HepG2 (cell line): ENCODE results near the gene ZNF804B. TPM values are rescaled to one million over a fixed set of nuclear protein-coding genes. Genes with fewer than 3 reads are reported as not detected.

ENCODE experiments used
- ATAC-seq: fragments of 200-7000 bp; cut with Tn5 transposase; 3 replicates; pipeline ENCODE4 v1.9.1; 2020; ENCODE audit warnings: mild to moderate bottlenecking, moderate library complexity
- BruUV-seq: library from RNA; stranded (reverse); fragments of 400-500 nt; replicated peaks from 2 replicates; lab custom pipeline; 2021; lab: Mats Ljungman, UMichigan
- CTCF ChIA-PET: fragments of 300-600 bp; formaldehyde crosslinking; extraction: SDS; loops from one replicate; lab custom pipeline; 2021; ENCODE audit warnings: low total read pairs, inconsistent platforms, low intra/inter-chr PET ratio; lab: Yijun Ruan, JAX
- POLR2A ChIA-PET: fragments of 350-600 bp; sonication (Branson Sonifier 250); formaldehyde crosslinking; loops from one replicate; lab custom pipeline; 2020; ENCODE audit warnings: antibody characterized with exemption, inconsistent platforms; lab: Yijun Ruan, JAX
- DNase-seq: peaks from one replicate; pipeline ENCODE4 v3.0.0-alpha.2; 2015; ENCODE audit warnings: low spot score
- FAIRE-seq: peaks from 3 replicates; lab custom pipeline; 2011; peaks lifted over from hg19 to GRCh38; lab: Jason Lieb, UNC
- H2AFZ ChIP-seq: one replicate; pipeline ENCODE4 v1.6.1; 2011; ENCODE audit warnings: low read length, inconsistent platforms
- H3K27ac ChIP-seq: fragments of 300-600 bp; 3 replicates; pipeline ENCODE4 v1.8.0; 2011; ENCODE audit warnings: mixed run types, mild to moderate bottlenecking, mixed read lengths, low read length, inconsistent platforms; ENCODE audit not compliant: insufficient read depth; ENCODE audit errors: extremely low read length
- H3K27me3 ChIP-seq, 2 experiments: fragments of 200-600 bp in 1 of 2; 2 replicates in 1 of 2; 3 replicates in 1 of 2; pipeline versions ENCODE4 v1.6.0 to v1.8.0; 2011; ENCODE audit warnings: low read length in 2 of 2, mild to moderate bottlenecking in 2 of 2, moderate library complexity in 2 of 2, inconsistent platforms in 1 of 2; ENCODE audit not compliant: insufficient read depth in 2 of 2, control insufficient read depth in 1 of 2
- H3K36me3 ChIP-seq, 2 experiments: fragments of 200-600 bp in 1 of 2; replicated peaks in 1 of 2; 2 replicates in 1 of 2; 3 replicates in 1 of 2; pipeline versions ENCODE4 v1.5.1 to v1.8.0; 2011; ENCODE audit warnings: low read length in 2 of 2, inconsistent platforms in 1 of 2; ENCODE audit not compliant: insufficient read depth in 2 of 2, control insufficient read depth in 1 of 2
- H3K4me1 ChIP-seq: 2 replicates; pipeline ENCODE4 v1.5.1; 2012; ENCODE audit warnings: low read length, inconsistent platforms; ENCODE audit not compliant: insufficient read depth
- H3K4me2 ChIP-seq: 2 replicates; pipeline ENCODE4 v1.6.0; 2011; ENCODE audit warnings: low read depth, low read length, inconsistent platforms
- H3K4me3 ChIP-seq, 3 experiments: fragments of 200-600 bp in 1 of 3; sonication (generic), shearing (Covaris generic) in 1 of 3; replicated peaks in 1 of 3; 2 replicates each; pipeline ENCODE4 v1.5.1; 2011 to 2016; ENCODE audit warnings: low read length in 3 of 3, inconsistent platforms in 2 of 3, low read depth in 2 of 3, mild to moderate bottlenecking in 2 of 3, control low read depth in 1 of 3, mixed read lengths in 1 of 3; ENCODE audit not compliant: insufficient read depth in 1 of 3
- H3K79me2 ChIP-seq: one replicate; pipeline ENCODE4 v1.6.1; 2011; ENCODE audit warnings: low read length, inconsistent platforms; ENCODE audit not compliant: insufficient read depth
- H3K9ac ChIP-seq: 2 replicates; pipeline ENCODE4 v1.6.0; 2011; ENCODE audit warnings: mild to moderate bottlenecking, low read depth, low read length, inconsistent platforms; ENCODE audit not compliant: insufficient read depth
- H3K9me3 ChIP-seq: 2 replicates; pipeline ENCODE4 v1.5.1; 2012; ENCODE audit warnings: mild to moderate bottlenecking, low read length
- H4K20me1 ChIP-seq: 2 replicates; pipeline ENCODE4 v1.6.0; 2011; ENCODE audit warnings: inconsistent platforms, mild to moderate bottlenecking, low read length, moderate library complexity; ENCODE audit not compliant: insufficient read depth
- ARID2 ChIP-seq: sonication (generic); formaldehyde crosslinking; IDR thresholded peaks from 2 replicates; pipeline ENCODE4 v1.8.1; 2022; ENCODE audit warnings: mild to moderate bottlenecking, missing genetic modification reagents, borderline replicate concordance
- KAT8 ChIP-seq: IDR thresholded peaks from 2 replicates; pipeline ENCODE4 v1.6.1; 2016; ENCODE audit warnings: missing genetic modification reagents, missing compliant biosample characterization
- ONECUT2 ChIP-seq: sonication (generic); formaldehyde crosslinking; IDR thresholded peaks from 2 replicates; pipeline ENCODE4 v1.4.0; 2020; ENCODE audit warnings: missing genetic modification reagents
- SMAD1 ChIP-seq: sonication (generic); formaldehyde crosslinking; IDR thresholded peaks from 2 replicates; pipeline ENCODE4 v1.4.0; 2020; ENCODE audit warnings: missing genetic modification reagents, low read depth, mild to moderate bottlenecking, borderline replicate concordance
- WGBS: methylation state at CpG from one replicate; pipeline ENCODE4 v1.1.6; 2017; ENCODE audit warnings: low lambda C conversion rate; 5-methylcytosine and 5-hydroxymethylcytosine counted together
- in situ Hi-C: cut with HindIII; loops from 2 replicates; pipeline ENCODE4 v1.10.0; 2017; ENCODE audit warnings: low pct_unique_long_range_greater_than_20kb; ENCODE audit not compliant: extremely low pct_ligation_motif_present
- intact Hi-C: fragments of 100-400 bp; cut with micrococcal nuclease; formaldehyde crosslinking; loops from one replicate; pipeline ENCODE4 v1.10.0; 2022; ENCODE audit not compliant: unreplicated experiment
- polyA plus RNA-seq, 8 experiments: library from polyadenylated mRNA; depleted of rRNA in 3 of 8; stranded (reverse) in 7 of 8; unstranded in 1 of 8; fragments of >200 nt; fragmentation: Illumina TruSeq in 4 of 8; extraction: Trizol in 4 of 8; gene quantifications; 2 replicates each; pipeline versions ENCODE4 v1.2.1 to v1.2.3, GENCODE V29; 2011 to 2016; ENCODE audit warnings: low read depth in 4 of 8, missing spikeins in 1 of 8, mixed read lengths in 1 of 8; ENCODE audit not compliant: insufficient read depth in 1 of 8
- total RNA-seq, 5 experiments: library from RNA; depleted of rRNA; stranded (reverse); fragments of >200 nt; fragmentation: Illumina TruSeq; extraction: Trizol; gene quantifications; 2 replicates each; pipeline ENCODE4 v1.2.3, GENCODE V29; 2016; ENCODE audit warnings: low read depth in 1 of 5
- TF ChIP-seq, protein P1 (sequence below): sonication (generic); formaldehyde crosslinking; IDR thresholded peaks from 2 replicates; pipeline ENCODE4 v1.5.0; 2020; ENCODE audit warnings: mild to moderate bottlenecking, low read depth, missing genetic modification reagents, borderline replicate concordance
- TF ChIP-seq, protein P2 (sequence below): sonication (generic); formaldehyde crosslinking; IDR thresholded peaks from 2 replicates; pipeline ENCODE4 v1.5.1; 2020; ENCODE audit warnings: mild to moderate bottlenecking, moderate library complexity, missing genetic modification reagents
- TF ChIP-seq, protein P3 (sequence below): sonication (generic); formaldehyde crosslinking; conservative IDR thresholded peaks from 2 replicates; pipeline ENCODE4 v1.5.0; 2020; ENCODE audit warnings: missing genetic modification reagents

The ZNF804B gene
- total and polyA plus RNA-seq, 2 of the 13 experiments (the other 11 are each of a cell fraction or from before 2014, with no cell fraction given), result not detected

DNA sequence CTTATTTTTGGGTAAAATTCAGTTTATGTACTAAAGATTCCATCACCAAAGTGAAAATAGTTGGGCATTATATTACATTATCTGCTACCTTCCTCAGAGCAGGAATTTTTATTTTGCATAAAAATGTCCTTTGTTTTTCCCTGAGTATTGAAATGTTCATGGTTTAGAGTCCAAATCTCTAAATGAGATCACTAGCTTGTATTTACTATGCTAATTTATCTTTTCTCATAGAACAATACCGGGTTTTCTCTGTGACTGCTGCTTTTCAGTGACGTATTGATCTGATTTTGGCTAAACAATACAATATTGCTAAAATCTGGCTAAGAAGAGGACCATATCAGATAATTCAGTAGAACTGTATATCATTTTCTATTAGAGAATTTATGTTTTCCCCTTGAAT is 125.6 kb downstream of the ZNF804B start:
- Histone ChIP-seq H3K27me3 (no peaks in the 10 kb centered on the region), H3K79me2 (no peaks in the 10 kb centered on the region), H3K27ac (no peak overlapping the region), H3K4me3 (no peak overlapping the region), H4K20me1 (0 out of 2 replicates have a peak, but pooled peaks cover 3% of the 10 kb centered on the region), H3K9ac (no peak overlapping the region), H3K4me1 (no peaks in the 10 kb centered on the region), H3K4me2 (no peak overlapping the region), H3K36me3 (no peaks in the 10 kb centered on the region), H3K9me3 (no peaks in the 10 kb centered on the region), H2AFZ (no peak overlapping the region)
- POLR2A ChIA-PET, result no interaction called here
- in situ Hi-C loops (no loop called here), intact Hi-C loops (no loop called here)
- ATAC-seq (no peak), FAIRE-seq (no peak), DNase-seq (no peak)
- CTCF ChIA-PET, result no interaction called here
- TF ChIP-seq, protein P1, sequence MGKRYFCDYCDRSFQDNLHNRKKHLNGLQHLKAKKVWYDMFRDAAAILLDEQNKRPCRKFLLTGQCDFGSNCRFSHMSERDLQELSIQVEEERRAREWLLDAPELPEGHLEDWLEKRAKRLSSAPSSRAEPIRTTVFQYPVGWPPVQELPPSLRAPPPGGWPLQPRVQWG, result no peak
- TF ChIP-seq KAT8 (CRISPR knock-in tag) (no peak), ARID2 (CRISPR knock-in tag) (no peak), SMAD1 (CRISPR knock-in tag) (no peak), ONECUT2 (CRISPR knock-in tag) (no peak)
- TF ChIP-seq, protein P2, sequence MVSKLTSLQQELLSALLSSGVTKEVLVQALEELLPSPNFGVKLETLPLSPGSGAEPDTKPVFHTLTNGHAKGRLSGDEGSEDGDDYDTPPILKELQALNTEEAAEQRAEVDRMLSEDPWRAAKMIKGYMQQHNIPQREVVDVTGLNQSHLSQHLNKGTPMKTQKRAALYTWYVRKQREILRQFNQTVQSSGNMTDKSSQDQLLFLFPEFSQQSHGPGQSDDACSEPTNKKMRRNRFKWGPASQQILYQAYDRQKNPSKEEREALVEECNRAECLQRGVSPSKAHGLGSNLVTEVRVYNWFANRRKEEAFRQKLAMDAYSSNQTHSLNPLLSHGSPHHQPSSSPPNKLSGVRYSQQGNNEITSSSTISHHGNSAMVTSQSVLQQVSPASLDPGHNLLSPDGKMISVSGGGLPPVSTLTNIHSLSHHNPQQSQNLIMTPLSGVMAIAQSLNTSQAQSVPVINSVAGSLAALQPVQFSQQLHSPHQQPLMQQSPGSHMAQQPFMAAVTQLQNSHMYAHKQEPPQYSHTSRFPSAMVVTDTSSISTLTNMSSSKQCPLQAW, result no peak
- TF ChIP-seq, protein P3, sequence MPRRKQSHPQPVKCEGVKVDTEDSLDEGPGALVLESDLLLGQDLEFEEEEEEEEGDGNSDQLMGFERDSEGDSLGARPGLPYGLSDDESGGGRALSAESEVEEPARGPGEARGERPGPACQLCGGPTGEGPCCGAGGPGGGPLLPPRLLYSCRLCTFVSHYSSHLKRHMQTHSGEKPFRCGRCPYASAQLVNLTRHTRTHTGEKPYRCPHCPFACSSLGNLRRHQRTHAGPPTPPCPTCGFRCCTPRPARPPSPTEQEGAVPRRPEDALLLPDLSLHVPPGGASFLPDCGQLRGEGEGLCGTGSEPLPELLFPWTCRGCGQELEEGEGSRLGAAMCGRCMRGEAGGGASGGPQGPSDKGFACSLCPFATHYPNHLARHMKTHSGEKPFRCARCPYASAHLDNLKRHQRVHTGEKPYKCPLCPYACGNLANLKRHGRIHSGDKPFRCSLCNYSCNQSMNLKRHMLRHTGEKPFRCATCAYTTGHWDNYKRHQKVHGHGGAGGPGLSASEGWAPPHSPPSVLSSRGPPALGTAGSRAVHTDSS (CRISPR knock-in tag), result no peak
- WGBS, result 21% methylated on average over 2 of the region's 2 CpGs
- no TSS peak for BruUV-seq
